Measurements from ENCODE around the gene CEACAM7.

DNA sequence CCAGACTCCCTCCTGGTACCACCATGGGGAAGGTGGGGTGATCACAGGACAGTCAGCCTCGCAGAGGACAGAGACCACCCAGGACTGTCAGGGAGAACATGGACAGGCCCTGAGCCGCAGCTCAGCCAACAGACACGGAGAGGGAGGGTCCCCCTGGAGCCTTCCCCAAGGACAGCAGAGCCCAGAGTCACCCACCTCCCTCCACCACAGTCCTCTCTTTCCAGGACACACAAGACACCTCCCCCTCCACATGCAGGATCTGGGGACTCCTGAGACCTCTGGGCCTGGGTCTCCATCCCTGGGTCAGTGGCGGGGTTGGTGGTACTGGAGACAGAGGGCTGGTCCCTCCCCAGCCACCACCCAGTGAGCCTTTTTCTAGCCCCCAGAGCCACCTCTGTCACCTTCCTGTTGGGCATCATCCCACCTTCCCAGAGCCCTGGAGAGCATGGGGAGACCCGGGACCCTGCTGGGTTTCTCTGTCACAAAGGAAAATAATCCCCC, 19.9 kb upstream of the CEACAM7 start:
- TF ChIP-seq MEIS1 (CRISPR knock-in tag; IDR thresholded peaks at IDR 0.05; ENCODE audit: borderline replicate concordance) = no peak
- no peak for TF ChIP-seq CTCF (tag by site-specific recombination; IDR thresholded peaks at IDR 0.05)
- TF ChIP-seq ZNF792 (tag by site-specific recombination; IDR thresholded peaks at IDR 0.05) = no peak
- no peak for TF ChIP-seq KLF1 (tag by site-specific recombination; IDR thresholded peaks at IDR 0.05)
